GM18526 (cell line): ENCODE measurements around the gene BMP8B.

Source experiments
- POLR2A ChIP-seq: IDR thresholded peaks from 3 replicates; pipeline ENCODE4 v1.6.1; 2011; ENCODE audit not compliant: insufficient read length; ENCODE audit errors: extremely low read depth

The BMP8B gene

GRCh38 chr1:39729842-39730241 lies 58.8 kb downstream of the BMP8B start:
- no peak for TF ChIP-seq POLR2A

- TF ChIP-seq POLR2A = no peak
These were observed 59.6 kb downstream of the BMP8B start for GRCh38 chr1:39729030-39729429.

- no peak for TF ChIP-seq POLR2A
These were observed 60.7 kb downstream of the BMP8B start for GRCh38 chr1:39727932-39728317.

GRCh38 chr1:39727221-39727931 lies 61.3 kb downstream of the BMP8B start:
- TF ChIP-seq POLR2A = no peak

- no peak for TF ChIP-seq POLR2A
These were observed 62.1 kb downstream of the BMP8B start for GRCh38 chr1:39726600-39726999.

GRCh38 chr1:39722495-39722894 lies 66.2 kb downstream of the BMP8B start:
- TF ChIP-seq POLR2A = no peak

- no peak for TF ChIP-seq POLR2A
These were observed 67.0 kb downstream of the BMP8B start for GRCh38 chr1:39721664-39722063.

GRCh38 chr1:39720094-39720999 lies 68.3 kb downstream of the BMP8B start:
- TF ChIP-seq POLR2A = no peak

GRCh38 chr1:39717809-39718208 lies 70.9 kb downstream of the BMP8B start:
- no peak for TF ChIP-seq POLR2A

GRCh38 chr1:39713557-39713956 lies 75.1 kb downstream of the BMP8B start:
- TF ChIP-seq POLR2A = no peak

- TF ChIP-seq POLR2A = no peak
These were observed 76.7 kb downstream of the BMP8B start for GRCh38 chr1:39711966-39712340.

- TF ChIP-seq POLR2A = no peak
These were observed 77.3 kb downstream of the BMP8B start for GRCh38 chr1:39711104-39711965.

- TF ChIP-seq POLR2A = no peak
These were observed 81.2 kb downstream of the BMP8B start for GRCh38 chr1:39707506-39707905.
